GM19238 (cell line): ENCODE data around the gene UBR4.

ENCODE experiments used
- DNase-seq: peaks from one replicate; pipeline ENCODE4 v3.0.0; 2011; ENCODE audit warnings: low spot score; ENCODE audit not compliant: insufficient read length

UBR4 gene

DNA sequence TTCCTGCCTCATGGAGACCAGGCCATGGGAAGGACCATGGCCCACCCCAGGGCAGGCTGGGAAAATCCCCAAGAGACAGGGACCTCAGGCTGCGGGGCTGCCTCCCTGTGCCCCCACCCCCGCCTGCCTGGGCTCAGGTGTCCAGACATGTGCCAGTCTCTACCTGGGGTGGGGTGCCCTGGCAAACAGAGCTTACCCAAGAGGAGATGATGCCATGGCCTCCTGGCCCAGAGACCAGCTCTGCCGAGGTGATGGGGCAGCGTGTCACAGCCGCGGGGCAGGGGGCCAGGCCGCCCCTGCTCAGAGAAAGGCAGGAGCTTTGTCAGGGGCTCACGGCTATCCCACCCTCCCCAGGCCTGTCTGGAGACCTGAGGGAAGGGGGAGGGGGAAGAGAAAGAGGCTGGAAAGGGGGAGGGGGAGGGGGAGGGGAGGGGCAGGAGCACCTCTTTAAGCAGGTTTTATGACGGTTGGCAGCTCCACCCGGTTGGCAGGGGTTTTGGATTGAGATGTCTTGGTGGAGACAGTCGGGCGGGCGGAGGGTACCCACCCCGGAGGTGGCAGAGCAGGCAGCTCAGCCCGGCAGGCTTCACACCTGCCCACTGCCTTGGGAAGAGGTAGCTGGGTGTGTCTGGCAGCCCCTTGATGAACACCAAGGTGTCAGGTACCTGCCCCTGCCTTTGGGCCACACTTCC, 152.1 kb downstream of the UBR4 start:
- no peak for DNase-seq

- DNase-seq: no peak
Observed at GRCh38 chr1:19057182-19057779, 152.8 kb downstream of the UBR4 start.

- no peak for DNase-seq
Observed at GRCh38 chr1:19055701-19056100, 154.4 kb downstream of the UBR4 start.

DNA sequence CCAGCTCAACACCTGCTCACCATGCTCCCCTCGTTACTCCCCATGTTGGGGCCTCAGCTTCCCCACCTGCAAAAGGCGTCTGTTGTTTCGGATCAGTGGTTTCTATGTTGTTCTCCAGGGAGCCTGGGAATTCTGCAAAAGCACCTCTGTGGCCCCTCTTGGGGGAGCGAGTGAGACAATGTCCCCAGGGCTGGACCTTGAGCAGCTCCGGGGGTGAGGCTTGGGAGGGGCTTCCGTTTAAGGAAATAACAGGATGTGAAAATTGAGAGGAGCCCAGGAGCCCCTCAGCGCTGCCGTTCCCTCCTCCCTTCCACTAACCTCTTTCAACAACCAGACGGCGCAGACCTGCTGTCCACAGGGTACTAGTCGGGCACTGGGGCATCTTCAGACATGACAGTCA, 155.1 kb downstream of the UBR4 start:
- DNase-seq: no peak

DNA sequence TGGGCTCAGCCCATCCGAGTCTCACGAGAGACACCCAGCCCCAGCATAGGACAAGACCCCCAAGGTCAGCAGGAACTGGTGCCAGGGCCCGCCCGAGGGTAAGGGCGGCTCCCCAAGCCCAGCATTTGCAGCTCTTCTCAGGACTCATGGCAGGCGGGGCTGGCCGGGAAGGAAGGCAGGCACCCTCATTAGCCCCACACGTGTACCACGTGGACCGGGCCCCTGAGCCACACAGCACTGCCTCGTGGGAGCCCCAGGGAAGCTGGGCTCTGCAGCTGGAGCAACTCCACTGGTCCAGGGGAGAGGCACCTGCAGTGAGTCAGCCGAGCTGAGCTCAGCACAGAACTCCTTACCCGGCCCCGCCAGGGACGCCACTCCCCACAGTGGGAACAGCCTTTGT, 155.8 kb downstream of the UBR4 start:
- DNase-seq: no peak

DNA sequence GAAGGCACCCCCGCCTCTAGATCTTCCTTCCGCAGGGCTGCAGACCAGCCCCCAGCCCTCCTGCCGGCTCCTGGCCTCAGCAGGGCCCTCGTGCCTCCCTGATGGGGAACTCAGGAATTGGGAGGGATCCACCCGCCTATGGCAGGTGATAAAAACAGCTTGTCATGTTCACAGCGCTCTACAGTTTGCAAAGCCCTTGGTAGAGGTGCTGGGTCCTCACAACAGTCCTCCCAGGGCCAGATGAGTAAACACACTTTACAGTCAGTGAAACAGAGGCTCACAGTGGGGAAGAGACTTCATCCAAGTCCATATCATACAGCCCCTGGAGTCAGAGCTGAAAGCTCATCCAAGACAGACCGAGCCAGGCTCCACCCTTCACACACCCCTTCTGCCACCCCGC, 156.6 kb downstream of the UBR4 start:
- no peak for DNase-seq

DNA sequence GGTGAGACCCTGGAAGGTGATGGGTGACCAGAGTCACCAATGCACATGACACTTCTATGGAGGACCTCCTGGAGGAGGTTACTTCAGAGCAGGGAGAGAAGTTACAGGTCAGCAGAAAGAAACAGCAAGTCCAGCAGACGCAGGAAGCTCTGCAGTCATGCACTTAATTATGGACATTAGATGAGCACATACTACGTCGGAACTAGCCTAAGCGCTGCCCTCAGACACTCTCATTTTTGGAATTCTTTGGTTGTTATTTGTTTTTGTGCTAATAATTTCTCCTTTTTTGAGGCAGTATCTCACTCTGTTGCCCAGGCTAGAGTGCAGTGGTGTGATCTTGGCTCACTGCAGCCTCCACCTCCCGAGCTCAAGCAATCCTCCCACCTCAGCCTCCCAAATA, 160.3 kb downstream of the UBR4 start:
- no peak for DNase-seq

DNA sequence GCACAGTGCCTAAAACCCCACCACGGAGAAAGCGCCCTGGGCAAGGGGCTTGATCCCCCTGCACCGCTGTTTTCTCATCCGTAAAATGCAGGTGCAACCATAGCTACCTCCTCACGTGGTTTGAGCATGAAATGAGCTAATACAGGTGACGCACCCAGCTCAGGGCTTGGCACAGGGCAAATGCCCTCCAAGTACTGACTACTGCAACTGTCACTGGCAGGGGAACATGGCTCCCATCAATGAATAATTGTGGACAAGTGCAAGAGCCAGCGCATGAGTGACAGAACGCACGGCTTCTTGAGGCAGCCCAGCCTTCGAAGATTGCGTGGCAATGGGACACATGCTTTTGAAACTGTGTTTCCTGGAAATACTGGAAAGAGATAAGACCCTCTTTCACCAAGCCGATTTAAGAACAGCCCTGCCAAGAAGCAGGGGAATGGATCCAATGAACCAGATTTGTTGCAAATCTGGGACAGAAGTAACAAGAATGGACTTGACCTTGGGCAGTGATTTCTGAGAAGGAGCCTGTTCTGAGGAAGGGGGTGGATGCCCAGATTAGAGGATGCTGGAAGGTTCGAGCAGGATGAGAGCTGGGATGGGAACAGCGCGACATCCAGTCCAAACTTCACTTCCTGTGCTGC, 160.8 kb downstream of the UBR4 start:
- DNase-seq: no peak

- DNase-seq: no peak
Observed at GRCh38 chr1:19046972-19047731, 162.9 kb downstream of the UBR4 start.

- no peak for DNase-seq
Observed at GRCh38 chr1:19045898-19046880, 163.9 kb downstream of the UBR4 start.

DNA sequence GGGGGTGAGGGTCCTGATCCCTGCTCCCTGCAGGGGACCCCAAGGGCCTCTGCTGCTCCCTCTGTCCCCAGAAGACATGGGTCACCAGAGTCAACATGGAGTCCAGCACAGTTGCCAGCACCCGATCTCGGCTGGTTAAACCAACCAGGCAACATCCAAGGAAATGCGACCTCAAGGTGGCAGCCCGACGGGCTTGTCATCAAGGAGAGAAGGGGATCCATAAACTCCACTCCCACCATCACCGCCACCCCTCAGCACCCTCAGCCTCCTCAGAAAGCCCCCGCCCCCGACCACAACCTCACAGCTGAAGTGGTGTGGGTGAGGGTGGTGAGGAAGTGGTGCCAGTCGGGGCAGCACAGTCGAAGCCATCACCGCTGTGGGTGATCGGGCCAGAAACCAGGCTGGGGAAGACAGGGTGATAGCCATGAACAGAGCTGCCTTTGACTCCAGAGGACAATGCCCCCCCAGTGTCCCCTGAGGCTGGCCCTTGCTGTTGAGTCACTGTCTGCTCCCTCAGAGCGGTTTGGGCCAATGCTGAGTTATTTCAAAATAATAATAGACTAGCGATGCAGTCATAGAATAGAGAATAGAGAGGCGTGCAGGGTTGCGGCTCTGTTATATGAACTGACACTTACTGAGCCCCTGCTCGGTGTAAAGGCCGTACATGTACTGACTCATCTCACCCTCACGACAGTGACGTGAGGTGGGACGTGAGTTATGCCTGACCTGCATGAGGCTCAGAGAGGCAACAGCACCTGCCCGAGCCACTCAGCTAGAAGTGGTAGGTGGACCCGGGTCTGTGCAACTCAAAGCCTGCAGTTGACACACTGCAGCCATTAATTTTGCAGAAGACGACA, 164.9 kb downstream of the UBR4 start:
- no peak for DNase-seq

GRCh38 chr1:19044471-19044870, 165.6 kb downstream of the UBR4 start:
- DNase-seq: no peak

DNA sequence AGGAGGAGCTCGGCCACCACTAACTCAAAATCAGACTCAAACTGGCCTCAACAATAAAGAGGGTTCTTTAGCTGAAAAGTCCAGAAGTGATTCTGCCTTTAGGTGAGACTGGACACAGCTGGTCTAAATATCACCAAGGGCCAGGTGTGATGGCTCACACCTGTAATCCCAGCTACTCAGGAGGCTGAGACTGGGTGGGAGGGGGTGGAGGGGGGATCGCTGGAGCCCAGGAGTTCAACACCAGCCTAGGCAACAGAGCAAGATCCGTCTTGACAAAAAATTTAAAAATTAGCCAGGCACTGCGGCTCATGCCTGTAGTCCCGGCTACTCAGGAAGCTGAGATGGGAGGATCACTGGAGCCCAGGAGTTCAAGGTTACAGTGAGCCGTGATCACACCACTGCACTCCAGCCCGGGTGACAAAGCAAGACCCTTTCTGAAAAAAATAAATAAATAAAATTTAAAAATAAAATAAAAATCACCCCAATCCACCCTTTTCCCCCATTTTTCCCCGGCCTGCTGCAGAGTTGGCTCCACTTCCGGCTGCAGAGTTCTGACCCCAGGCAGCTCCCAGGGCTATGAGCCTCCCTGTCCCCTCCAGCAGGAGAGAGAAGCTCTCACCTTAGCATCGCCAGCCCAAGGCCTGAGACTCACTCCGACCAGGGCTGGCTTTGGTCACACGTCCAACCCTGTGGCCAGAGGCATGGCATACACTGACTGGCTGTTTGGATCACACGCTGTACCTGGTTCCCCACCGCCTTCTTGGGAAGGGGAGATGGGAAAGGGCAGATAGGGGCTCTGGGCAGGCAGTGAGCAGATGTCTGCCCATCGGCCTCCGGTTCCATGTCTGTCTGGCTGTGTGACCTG, 166.3 kb downstream of the UBR4 start:
- no peak for DNase-seq

DNA sequence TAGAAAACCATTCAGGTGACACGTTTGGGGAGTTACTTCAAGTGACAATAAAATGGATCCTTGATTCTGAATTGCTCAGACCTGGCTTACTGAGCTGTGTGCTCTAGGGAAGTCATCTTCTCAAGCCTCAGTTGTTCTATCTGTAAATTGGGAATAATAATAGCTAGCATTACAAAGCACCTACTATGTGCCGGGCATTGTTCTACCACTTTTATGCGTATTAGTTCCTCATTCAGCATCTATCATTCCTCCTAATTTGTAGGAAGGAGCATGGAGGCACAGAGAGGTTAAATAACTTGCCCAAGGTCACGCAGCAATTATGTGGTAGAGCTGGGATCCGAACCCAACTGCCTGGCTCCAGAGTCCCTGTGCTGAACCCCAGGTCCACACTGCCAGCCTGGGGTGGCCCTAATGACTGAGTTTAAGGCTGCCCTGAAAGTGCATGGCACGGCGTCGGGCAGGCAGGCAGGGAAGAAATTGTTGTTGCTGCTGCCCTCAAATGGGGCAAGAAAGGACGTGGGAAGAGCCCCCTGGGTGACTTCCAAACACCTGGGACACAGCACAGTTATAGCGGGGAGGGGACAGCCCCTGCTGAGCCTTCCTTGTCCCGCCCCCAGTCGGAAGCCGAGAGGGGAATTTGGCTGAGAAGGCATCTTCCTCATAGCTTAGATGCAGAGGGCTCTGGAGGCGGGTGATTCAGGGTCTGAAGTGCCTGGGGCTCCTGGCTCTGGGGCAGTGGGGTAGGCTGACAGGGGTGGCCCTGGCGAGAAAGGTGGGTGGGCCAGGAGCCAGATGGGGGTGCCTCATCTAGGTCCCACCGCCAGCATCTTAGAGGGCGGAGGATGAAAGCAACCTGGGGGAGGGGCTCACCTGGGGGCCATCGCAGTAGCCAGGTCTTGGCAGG, 167.1 kb downstream of the UBR4 start:
- DNase-seq: no peak

- no peak for DNase-seq
Observed at GRCh38 chr1:19040010-19040680, 169.9 kb downstream of the UBR4 start.

DNA sequence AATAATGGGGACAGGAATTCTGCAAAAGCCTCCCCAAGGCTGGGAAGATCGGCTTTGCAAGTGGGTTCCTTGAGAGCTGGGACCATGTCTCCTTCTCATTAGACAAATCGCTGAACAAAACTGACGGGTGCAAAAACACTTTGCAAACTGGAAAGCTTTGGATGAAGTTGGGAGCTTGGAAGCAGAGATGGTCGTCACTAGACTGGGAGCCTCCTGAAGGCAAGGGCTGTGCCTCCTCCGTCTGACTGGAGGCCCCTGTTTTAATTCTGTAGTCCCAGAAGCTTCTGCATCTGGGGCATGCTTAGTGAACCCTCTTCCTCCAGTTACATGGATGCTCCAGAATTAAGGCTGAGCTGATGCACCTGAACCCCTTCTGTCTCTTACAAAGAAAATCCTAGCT, 171.3 kb downstream of the UBR4 start:
- no peak for DNase-seq

GRCh38 chr1:19038096-19038495, 172.0 kb downstream of the UBR4 start:
- DNase-seq: no peak

- no peak for DNase-seq
Observed at GRCh38 chr1:19037659-19038058, 172.4 kb downstream of the UBR4 start.
